OCI-M2 (cell line): Measurements from ENCODE around the gene KCNH1.

Source experiments
- DNase-seq: peaks from one replicate; lab custom pipeline; 2025; ENCODE audit not compliant: unreplicated experiment; lab: John Stamatoyannopoulos, UW

KCNH1 gene

GRCh38 chr1:210727709-210728108 lies 406.2 kb downstream of the KCNH1 start:
- DNase-seq: no peak

- no peak for DNase-seq
Observed at GRCh38 chr1:210726621-210727020, 407.3 kb downstream of the KCNH1 start.

- no peak for DNase-seq
Observed at GRCh38 chr1:210724768-210725167, 409.2 kb downstream of the KCNH1 start.

- DNase-seq: no peak
Observed at GRCh38 chr1:210723646-210724045, 410.3 kb downstream of the KCNH1 start.

- no peak for DNase-seq
Observed at GRCh38 chr1:210722410-210723081, 411.4 kb downstream of the KCNH1 start.

- no peak for DNase-seq
Observed at GRCh38 chr1:210715072-210715471, 418.9 kb downstream of the KCNH1 start.

- no peak for DNase-seq
Observed at GRCh38 chr1:210711825-210712612, 421.9 kb downstream of the KCNH1 start.

- DNase-seq: no peak
Observed at GRCh38 chr1:210709701-210710100, 424.2 kb downstream of the KCNH1 start.

GRCh38 chr1:210707300-210708240 lies 426.4 kb downstream of the KCNH1 start:
- DNase-seq: no peak

GRCh38 chr1:210706246-210706645 lies 427.7 kb downstream of the KCNH1 start:
- no peak for DNase-seq

- no peak for DNase-seq
Observed at GRCh38 chr1:210705086-210705485, 428.9 kb downstream of the KCNH1 start.

- DNase-seq: no peak
Observed at GRCh38 chr1:210703593-210703992, 430.4 kb downstream of the KCNH1 start.

- DNase-seq: no peak
Observed at GRCh38 chr1:210702506-210702905, 431.4 kb downstream of the KCNH1 start.

- DNase-seq: no peak
Observed at GRCh38 chr1:210700511-210700910, 433.4 kb downstream of the KCNH1 start.

GRCh38 chr1:210700083-210700482 lies 433.9 kb downstream of the KCNH1 start:
- DNase-seq: no peak

- no peak for DNase-seq
Observed at GRCh38 chr1:210698661-210699060, 435.3 kb downstream of the KCNH1 start.

GRCh38 chr1:210697185-210697584 lies 436.8 kb downstream of the KCNH1 start:
- DNase-seq: no peak

- DNase-seq: no peak
Observed at GRCh38 chr1:210696709-210697108, 437.2 kb downstream of the KCNH1 start.

GRCh38 chr1:210695026-210695425 lies 438.9 kb downstream of the KCNH1 start:
- no peak for DNase-seq

GRCh38 chr1:210692796-210693195 lies 441.2 kb downstream of the KCNH1 start:
- no peak for DNase-seq

GRCh38 chr1:210691039-210691610 lies 442.8 kb downstream of the KCNH1 start:
- no peak for DNase-seq
